Activated CD8-positive, alpha-beta memory T cell treated with anti-CD3 and anti-CD28 coated beads, Interleukin-2, amount 50 U/mL, for 4 hours (primary cell): ENCODE results near the gene NOB1.
"Not testable (repeated sequence)": the region's sequence is repeated elsewhere in the genome, so short reads cannot be mapped to it uniquely, and the experiment has no call there.

ENCODE experiments used
- DNase-seq: peaks from one replicate; pipeline ENCODE4 v3.0.0-alpha.2; 2020

Gene NOB1

DNA sequence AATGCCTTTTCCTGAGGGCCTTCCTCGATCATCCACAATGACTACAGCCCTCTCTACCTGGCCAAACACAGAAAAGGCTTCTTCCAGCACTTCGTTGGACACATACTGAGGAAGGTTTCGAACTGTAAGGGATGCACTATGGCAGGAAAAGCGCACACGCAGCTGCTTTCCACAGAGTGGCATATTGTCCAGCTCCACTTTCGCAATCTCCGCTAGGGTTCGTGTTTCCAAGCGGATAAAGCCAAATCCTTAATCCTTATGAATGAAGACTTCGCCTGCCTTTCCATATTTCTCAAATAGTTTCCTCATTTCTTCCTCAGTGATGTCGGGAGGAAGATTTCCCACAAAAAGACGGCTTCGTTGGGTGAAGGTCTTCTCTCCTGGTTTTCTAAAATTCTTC, 2.6 kb upstream of the NOB1 start:
- DNase-seq: not testable (repeated sequence)

DNA sequence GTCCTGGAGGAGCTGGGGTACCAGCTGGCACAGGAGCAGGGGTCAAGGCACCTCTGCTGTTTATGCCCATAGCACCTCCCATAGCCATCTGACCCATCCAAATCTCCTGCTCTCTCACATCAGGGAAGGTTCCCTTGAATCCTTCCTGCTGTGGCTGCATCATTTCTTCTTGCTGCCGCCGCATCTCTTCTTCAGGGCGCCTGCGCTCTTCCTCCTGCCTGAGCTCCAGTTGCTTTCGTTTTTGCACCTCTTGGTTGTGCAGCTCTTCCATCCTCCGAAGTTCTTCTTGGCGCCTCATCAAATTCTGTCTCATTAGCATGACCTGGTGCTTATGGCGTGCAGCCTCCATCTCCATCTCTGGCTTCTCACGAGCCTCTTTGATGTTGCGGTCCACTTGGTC, 2.0 kb upstream of the NOB1 start:
- DNase-seq: no peak

DNA sequence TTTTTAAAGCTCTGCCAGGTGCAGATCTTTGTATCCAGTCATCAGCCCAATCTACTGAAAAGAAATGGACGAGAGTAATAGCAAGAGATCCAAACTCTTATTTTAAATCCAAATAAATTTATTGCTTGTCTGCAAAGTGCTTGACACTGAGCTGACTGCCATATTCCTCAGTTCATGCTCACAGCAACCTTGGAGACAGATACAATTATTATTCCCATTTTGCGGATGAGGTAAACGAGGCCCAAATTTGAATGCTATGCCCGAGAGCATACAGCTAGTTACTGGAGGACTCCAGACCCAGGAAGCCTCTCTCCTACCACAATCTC, 620 bp downstream of the NOB1 start:
- DNase-seq: no peak

DNA sequence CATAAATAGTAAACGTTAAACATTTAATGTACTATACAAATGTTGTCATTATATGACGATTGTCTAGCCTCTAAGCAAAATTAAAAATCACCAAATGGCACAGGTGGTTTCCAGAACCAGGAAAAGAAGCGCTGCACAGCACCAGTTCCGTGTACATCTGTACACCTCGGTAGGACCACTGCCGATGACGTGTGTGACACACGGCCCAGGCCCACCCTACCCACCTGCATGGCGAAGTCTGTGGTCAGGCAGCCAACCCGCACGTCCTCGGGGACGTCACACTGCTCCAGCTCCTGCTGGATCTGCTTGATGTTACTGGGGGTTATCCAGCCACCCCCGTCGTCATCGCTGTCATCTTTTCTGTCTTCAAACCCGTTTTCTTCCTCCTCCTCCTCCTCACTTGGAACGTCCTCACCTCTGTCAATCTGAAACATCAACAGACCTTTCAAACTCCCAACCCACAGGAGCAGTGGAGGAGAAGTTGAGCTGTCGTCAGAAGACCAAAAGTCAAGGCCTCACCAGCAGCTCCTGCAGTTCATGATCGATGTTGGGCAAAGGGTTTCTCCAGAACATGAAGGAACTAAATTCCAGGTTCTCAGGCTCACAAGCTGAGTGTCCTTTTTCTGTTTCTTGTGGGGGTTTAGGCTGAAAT, 5.9 kb downstream of the NOB1 start:
- DNase-seq: no peak

DNA sequence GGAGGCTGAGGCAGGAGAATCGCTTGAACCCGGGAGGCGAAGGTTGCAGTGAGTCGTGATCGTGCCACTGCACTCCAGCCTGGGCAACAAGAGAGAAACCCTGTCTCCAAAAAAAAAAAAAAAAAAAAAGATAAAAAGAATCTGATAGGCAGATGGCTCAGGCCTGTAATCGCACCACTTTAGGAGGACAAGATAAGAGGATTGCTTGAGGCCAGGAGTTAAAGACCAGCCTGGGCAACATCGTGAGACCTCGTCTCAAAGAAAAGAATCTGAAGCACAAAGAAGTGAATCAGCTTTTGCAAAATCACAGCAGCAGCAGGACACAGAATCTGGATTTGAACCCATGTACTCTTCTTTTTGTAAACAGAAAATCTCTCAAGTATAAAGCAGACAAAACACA, 7.6 kb downstream of the NOB1 start:
- DNase-seq: no peak

DNA sequence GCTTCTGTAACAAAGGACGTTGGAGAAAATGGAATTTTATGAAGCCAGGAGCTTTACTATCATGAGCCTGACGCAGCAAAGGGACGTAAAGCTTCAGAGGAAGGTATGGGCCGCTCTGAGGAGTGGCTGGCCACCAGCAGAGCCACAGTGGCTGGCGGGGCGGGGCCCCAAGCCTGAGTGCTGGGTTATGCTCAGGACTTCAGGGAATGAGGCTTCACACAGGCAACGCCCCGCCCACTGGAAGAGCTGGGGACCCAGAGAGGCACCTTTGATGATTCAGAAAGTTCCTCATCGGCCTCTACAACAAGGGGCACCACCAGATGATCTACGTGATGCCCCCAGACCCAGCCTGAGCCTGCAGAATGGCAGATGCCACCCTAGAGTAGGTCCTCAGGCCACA, 8.8 kb downstream of the NOB1 start:
- no peak for DNase-seq

DNA sequence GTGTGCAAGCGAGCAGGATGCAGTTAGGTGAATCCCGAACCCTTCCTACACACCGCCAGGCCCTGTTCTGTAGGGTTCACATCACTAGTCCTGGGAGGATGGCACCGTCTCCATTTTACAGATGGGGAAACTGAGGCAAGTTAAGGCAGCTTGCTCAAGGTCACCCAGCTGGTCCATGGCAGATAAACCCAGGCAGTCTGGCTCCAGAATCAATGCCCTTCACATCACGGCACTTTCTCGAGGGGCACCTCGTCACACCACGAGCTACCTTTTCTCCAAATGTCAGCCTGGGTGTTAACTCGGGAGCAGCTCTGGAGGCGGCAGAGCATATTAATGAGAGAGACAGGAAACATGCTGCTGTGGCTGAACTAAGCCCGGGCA, 9.5 kb downstream of the NOB1 start:
- DNase-seq: no peak

DNA sequence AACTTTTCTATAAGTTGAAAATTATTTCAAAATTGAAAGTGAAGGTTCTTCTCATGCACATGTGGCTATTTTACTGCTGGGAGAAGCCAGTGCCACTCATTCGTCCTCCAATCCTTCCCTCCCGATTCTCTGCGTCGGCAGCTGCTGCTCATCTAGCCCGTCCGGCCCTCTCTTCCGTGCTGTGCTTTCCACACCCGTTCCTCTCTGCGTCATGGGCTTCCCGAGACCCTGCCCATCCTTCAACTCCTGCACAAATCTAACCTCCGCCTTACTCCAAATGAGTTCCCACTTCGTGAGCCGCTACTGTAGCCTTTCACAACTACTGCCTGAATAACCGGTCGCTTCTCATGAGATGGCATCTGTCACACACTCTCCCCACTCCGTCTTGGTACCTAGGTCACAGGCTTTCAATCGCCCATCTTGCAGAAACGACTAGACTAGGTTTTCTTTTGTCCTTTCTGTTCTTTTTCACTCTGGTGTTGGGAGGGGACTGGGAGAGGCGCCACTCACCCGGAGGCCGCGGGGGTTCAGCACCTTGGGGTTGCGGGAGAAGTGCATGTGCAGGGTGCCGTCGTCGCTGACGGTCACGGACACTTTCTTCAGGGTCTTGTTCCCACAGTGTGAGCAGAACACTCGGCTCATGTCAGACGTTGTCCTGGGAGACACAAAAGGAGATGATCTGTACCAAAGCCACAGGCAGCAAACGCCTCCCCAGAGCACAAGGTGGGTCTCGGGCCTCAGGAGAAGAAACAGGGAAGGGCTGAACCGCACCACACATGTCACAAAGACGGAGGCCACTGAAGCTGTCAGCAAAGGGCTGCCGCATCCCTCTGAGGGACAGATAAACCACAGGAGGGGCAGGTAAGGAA, 10.1 kb downstream of the NOB1 start:
- no peak for DNase-seq

DNA sequence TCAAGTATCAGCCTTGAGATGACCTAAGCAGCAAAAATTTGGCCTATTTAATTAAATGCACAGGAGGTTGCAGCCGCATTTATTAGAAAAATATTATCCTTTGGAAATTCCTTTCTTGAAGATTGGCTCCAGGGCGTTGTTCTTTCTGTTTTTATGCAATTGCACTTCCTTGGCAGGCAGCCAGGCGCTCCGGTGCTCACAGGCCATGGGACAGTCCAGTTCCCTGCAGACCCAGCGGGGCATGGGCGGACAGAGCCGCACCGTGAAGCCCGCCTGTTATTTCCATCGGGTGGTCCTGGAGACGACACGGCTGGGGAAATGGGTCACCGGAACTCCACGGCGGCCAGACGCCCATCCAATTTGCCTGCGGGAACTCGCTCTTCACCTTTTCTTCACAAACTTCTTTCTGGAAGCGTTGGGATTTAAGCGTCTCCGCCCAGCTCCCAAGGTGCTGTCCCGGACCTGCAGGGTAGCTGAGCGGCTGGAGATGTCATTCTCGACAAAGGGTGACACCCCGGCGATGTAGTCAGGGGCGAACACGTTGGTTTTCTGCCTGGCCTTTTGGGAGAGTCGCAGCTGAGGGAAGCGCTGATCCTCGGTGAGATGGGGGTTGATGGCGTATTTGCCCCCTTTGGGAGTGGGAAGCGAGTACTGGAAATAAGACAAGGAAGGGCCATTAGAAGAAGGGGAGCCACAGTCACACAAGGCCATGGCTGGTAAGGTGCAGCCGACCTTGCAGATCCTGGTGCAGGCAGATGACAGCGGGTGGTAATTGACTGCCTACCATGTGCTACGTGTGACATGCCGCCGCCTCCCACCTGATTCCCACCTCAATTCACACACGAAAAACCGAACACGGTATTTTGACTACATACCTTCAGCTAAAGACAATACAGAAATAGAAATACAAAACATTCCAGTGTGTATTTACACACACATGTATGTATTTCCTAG, 12.5 kb downstream of the NOB1 start:
- DNase-seq: no peak

DNA sequence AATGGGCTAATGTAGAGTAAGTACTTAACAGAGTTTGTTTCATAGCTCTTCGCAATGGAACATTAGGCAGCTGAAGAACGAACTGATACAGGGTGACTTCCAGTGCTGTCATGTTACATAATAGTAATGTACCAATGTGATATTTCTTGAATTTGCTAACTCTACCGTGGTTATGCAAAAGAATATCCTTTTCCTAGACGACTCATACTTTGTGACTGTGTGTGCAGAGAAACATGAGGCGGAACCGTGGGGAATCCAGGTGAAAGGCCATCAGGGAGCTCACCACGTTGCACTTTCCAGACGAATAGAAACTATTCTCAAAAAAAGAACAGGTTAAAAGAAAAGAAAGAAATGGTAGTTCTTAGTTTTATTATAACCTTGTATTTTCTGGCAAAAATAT, 13.2 kb downstream of the NOB1 start:
- no peak for DNase-seq

DNA sequence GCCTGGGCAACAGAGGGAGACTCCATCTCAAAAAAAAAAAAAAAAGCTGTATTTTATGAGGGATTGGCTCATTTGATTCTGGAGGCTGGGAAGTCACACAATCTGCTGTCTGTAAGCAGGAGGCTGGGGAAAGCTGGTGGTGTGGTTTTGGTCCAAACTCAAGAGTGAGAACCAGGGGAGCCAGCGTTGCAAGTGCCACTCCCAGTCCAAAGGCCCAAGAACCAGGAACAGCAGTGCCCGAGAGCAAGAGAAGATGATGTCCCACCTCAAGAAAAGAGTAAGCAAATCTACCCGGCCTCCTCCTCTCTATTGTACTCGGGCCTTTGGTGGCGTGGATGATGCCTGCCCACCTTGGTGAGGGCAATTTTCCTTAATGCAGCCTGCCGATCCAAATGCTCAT, 22.6 kb downstream of the NOB1 start:
- DNase-seq: no peak

DNA sequence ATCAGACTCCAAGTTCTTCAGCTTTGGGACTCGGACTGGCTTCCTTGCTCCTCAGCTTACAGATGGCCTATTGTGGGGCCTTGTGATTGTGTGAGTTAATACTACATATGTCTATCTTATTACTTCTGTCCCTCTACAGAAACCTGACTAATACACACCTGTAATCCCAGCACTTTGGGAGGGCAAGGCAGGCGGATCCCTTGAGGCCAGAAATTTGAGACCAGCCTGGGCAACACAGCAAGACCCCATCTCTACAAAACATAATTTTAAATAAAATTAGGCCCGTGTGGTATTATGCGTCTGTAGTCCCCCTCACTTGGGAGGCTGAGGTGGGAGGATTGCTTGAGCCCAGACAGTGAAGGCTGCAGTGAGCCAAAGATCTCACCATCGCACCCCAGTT, 23.4 kb downstream of the NOB1 start:
- DNase-seq: not testable (repeated sequence)

DNA sequence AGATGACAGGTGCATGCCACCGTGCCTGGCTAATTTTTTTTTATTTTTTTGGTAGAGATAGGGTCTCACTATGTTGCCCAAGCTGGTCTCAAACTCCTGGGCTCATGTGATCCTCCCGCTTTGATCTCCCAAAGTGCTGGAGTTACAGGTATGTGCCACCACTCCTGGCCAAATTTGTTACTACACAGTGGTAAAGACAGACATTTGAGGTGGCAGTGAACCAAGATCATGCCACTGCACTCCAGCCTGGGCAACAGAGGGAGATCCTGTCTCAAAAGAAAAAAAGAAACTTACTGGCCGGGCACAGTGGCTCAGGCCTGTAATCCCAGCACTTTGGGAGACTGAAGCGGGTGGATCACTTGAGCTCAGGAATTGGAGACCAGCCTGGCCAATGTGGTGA, 25.7 kb downstream of the NOB1 start:
- DNase-seq: not testable (repeated sequence)

DNA sequence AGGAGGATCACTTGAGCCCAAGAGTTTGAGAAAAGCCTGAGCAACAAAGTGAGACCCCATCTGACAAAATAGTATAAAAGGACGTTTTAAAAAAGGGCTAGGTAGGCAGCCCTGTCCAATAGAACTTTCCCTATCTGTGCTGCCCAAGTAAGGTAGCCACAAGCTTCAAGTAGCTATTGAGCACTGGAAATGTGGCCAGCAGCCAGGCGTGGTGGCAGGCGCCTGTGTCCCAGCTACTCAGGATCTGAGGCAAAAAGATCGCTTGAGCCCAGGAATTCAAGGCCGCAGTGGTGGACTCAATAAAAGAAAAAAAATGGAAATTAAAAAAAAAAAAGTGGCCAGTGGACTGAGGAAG, 26.8 kb downstream of the NOB1 start:
- no peak for DNase-seq

DNA sequence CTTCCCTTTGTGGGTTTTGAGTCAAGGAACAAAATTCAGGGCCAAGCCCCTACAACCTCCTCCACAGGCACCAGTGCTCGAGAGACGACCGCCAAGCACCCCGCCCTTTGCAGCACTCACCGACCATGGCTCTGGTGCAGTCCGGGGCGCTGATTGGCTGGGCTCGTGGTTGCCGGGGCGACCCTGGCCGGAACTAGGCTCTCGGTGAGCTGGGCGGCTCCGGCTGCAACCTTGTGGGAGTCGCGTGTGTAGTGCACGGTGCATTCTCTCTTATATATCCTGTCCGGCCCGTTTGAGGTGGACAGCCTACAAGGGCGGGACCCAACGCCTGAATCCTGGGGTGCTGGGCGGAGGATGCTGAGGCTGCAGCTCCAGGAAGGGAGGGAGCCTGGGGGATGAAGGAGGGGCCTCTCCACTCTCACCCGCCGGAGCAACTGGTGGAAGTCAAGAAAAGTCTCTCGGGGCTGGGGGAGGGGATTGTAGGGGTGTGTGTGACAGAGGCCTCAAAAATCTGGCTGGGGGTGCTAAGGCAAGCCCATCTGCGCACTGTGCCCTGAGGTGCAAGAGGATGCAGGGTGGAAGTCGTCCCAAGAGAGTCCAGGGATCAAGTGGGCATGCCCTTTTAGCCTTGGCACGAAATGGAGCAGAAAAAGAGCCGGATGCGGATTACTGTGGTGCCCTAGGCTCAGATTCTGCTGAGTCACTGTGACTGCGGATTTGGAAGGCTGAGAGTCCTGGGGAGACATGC, 28.2 kb downstream of the NOB1 start, which contains the start of gene NQO1:
NQO1 (minus strand) TSS at position 248 of the 748 bp plus-strand sequence; CDS start at position 127, 121 bp downstream.
- DNase-seq: peak; percentile 84

DNA sequence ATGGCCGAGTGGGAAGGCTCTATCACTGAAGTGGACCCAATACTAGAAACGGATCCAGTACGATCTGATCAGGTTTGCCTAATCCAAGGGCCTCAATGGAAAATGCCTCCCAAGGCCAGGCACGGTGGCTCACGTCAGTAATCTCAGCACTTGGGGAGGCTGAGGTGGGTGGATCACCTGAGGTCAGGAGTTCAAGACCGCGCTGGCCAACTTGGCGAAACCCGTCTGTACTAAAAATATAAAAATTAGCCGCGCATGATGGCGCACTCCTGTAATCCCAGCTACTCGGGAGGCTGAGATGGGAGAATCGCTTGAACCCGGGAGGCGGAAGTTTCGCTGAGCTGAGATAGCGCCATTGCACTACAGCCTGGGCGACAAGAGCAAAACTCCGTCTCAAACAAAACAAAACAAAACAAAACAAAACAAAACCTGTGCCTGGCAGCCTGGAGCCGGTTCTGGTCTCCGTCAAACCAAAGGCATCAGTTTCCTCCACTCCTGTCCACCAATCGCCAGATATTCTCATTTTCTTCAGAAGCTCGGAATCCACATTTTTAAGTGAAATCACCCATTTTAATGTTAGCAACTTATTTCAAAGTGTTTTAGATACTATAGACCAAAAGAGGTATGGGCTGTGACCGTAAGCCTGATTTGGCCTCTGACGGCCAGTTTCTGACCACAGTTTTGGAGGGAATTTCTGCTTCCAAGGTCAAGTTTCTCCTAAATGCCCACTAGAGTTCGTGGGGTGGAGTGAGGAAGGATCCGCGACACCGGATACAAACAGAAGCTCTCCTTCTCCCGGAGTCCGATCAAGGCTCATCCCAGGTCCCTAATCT, 29.0 kb downstream of the NOB1 start:
- no peak for DNase-seq

DNA sequence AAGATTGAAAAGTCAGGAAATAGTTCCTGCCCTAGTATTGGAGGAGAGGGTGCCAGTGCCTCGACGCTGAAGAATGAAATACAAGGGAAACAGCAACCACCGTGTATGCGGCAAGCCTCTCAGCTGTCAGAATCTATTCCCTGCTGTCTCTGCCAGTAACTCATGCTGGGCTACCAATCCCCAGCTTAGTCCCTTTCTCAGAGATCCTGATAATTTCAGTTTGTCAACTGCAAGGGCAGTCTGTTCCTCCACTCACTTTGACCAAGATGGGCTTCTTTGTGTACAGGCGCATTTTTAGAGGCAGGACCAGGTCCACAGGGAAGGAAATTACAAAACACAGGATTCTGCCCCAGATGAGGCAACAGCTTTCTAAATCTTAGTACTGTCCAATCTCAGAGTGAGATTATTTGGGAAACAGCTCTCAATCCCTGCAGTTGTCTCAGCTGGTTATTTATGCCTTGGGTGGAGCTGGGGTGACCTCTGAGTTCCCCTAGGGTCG, 29.7 kb downstream of the NOB1 start:
- no peak for DNase-seq

DNA sequence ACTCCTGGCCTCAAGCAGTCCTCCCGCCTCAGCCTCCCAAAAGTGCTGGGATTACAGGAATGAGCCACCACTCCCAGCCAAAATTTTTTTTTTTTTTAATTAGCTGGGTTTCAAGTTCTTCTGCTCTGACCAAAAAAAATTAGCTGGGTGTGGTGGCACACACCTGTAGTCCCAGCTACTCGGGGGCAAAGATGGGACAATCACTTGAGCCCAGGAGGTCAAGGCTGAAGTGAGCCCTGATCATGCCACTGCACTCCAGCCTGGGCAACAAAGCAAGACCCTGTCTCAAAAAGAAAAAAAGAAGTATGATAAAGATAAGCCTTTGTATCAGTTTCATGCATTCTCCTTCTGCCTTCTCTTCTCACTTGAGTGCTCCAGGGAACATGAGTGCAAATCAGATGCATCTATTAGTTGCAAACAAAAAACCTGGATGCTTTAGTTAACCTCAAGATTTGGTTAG, 30.3 kb downstream of the NOB1 start:
- no peak for DNase-seq

DNA sequence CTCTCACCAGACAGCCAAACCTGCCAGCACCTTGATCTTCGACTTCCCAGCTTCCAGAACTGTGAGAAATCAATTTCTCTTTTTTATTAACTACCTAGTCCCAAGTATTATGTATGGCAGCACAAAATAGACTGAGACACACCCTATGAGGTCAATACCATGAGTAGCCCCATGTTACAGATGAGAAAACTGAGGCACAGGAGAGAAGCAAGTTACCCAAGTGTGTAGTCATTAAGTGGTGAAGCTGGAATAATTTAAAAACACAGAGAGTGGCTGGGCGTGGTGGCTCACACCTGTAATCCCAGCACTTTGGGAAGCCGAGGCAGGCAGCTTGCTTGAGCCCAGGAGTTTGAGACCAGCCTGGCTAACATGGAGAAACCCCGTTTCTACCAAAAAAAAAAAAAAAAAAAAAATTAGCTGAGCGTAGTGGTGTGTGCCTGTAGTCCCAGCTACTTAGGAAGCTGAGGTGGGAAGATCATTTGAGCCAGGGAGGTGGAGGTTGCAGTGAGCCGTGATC, 33.2 kb downstream of the NOB1 start:
- DNase-seq: no peak

DNA sequence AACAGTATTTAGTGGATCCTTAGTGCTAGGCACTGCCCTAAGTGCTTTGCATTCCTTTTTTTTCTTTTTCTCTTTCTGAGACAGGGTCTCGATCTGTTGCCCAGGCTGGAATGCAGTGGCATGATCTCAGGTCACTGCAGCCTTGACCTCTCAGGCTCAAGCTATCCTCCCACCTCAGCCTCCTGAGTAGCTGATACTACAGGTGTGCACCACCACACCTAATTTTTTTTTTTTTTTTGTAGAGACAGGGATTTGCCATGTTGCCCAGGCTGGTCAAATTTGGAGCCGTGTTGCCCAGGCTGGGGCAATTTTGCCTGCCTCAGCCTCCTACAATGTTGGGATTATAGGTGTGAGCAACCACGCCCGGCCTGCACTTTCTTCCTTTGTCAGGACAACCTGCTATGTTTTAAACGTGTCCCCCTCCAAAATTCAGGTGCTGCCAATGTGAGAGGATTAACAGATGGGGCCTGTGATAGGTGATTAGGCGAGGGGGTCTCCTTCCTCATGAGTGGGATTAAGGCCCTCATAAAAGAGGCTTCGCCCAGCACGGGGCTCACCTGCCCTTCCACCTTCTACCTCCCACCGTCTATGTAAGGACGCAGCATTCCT, 33.8 kb downstream of the NOB1 start:
- DNase-seq: no peak
